H1 (cell line): ENCODE data around the gene PTBP3. TPM values are rescaled to one million over a fixed set of nuclear protein-coding genes. Genes with fewer than 3 reads are reported as not detected.

ENCODE experiments used
- BRCA1 ChIP-seq: IDR thresholded peaks from 2 replicates; pipeline ENCODE4 v1.6.1; 2012; ENCODE audit warnings: low read depth, low read length, improper control_type of control experiment
- CBX8 ChIP-seq: fragments of 300-800, 300-1000 bp; sonication (generic); IDR thresholded peaks from 2 replicates; pipeline ENCODE4 v1.7.1; 2016; ENCODE audit warnings: low read depth, low read length, borderline replicate concordance
- FOSL1 ChIP-seq: IDR thresholded peaks from 2 replicates; pipeline ENCODE4 v1.6.1; 2011; ENCODE audit warnings: mild to moderate bottlenecking, low read depth, low read length, moderate library complexity; ENCODE audit not compliant: insufficient read depth
- PHF8 ChIP-seq: fragments of 200-600 bp; sonication (generic); conservative IDR thresholded peaks from 2 replicates; pipeline ENCODE4 v1.7.1; 2012; ENCODE audit warnings: low read depth, mild to moderate bottlenecking, inconsistent platforms, low read length, moderate library complexity
- RBBP5 ChIP-seq: IDR thresholded peaks from 2 replicates; pipeline ENCODE4 v1.7.1; 2012; ENCODE audit warnings: low read depth, mild to moderate bottlenecking, inconsistent platforms, low read length, moderate library complexity, borderline replicate concordance
- RNF2 ChIP-seq: fragments of 200-900, 300-1000 bp; sonication (generic); IDR thresholded peaks from 2 replicates; pipeline ENCODE4 v1.7.1; 2016; ENCODE audit warnings: borderline replicate concordance, low read depth, mild to moderate bottlenecking, antibody characterized with exemption, low read length; ENCODE audit not compliant: poor library complexity, severe bottlenecking; ENCODE audit errors: missing control alignments
- TBP ChIP-seq: IDR thresholded peaks from 2 replicates; pipeline ENCODE4 v1.6.1; 2011; ENCODE audit warnings: low read depth, low read length, improper control_type of control experiment
- polyA plus RNA-seq, 7 experiments: library from polyadenylated mRNA; depleted of rRNA in 3 of 7; stranded (reverse) in 5 of 7; unstranded in 2 of 7; fragments of >200 nt in 5 of 7; fragments of 200-250 nt in 2 of 7; gene quantifications; 1 replicate in 5 of 7; 2 replicates in 1 of 7; 4 replicates in 1 of 7; pipeline versions ENCODE4 v1.2.1 to v1.2.3, GENCODE V29; 2011 to 2013; ENCODE audit warnings: missing spikeins in 2 of 7, mixed read lengths in 2 of 7
- total RNA-seq: library from RNA; stranded (reverse); fragmentation: NEBNext Ultra II Directional; extraction: Animal tissue kit (Norgen Biotek cat#: 25700); gene quantifications from 2 replicates; pipeline ENCODE4 v1.2.1, GENCODE V29; 2021

PTBP3 gene
- total and polyA plus RNA-seq, 2 of the 8 experiments (the other 6 are each of a cell fraction or from before 2014, with no cell fraction given) = 51.0 to 124 TPM

DNA sequence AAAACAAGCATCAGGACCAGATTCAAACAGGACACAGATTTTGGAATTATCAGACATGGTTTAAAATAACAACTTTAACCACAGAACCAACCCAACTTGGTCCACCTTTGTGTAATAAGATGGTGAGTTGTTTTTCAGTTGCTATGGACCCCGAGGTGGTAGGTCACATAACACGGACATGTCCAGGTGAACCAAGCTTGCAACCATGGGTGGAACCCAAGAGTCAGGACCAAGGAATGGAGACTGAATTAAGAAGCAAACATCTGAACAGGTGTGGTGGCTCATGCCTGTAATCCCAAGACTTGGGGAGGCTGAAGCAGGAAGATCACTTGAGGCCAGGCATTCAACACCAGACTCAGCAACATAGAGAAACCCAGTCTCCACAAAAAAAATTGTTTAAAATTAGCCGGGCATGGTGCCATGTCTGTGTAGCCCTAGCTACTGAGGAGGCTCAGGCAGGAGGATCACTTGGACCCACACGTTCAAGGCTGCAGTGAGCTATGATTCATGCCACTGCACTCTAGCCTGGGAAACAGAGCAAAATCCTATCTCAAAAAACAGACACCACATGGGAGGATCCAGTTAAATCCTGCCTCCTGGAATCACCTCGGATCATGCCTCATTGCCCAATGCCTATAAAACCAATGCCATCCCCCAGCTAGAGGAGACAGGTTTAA is 10.6 kb downstream of the PTBP3 start (continued):
- no peak for TF ChIP-seq CBX8
- no peak for TF ChIP-seq RNF2
- TF ChIP-seq BRCA1 = no peak
- TF ChIP-seq PHF8 = no peak
- TF ChIP-seq TBP = no peak
- no peak for TF ChIP-seq RBBP5
- TF ChIP-seq FOSL1 = no peak
